IMR-90 (cell line): ENCODE data around the gene SOCS6. TPM values are rescaled to one million over a fixed set of nuclear protein-coding genes. Genes with fewer than 3 reads are reported as not detected.

Source experiments
- ATAC-seq: fragments of 200-7000 bp; cut with Tn5 transposase; 2 replicates; pipeline ENCODE4 v1.9.1; 2020; ENCODE audit warnings: low read depth, mild to moderate bottlenecking, moderate library complexity
- BruUV-seq: library from RNA; stranded (reverse); fragments of 400-500 nt; replicated peaks from 2 replicates; lab custom pipeline; 2021; lab: Mats Ljungman, UMichigan
- CTCF ChIA-PET: fragments of 300-600 bp; formaldehyde crosslinking; extraction: SDS; loops from one replicate; lab custom pipeline; 2021; ENCODE audit warnings: antibody characterized with exemption; lab: Yijun Ruan, JAX
- POLR2A ChIA-PET: fragments of 300-600 bp; sonication (Branson Sonifier 250); formaldehyde crosslinking; loops from one replicate; lab custom pipeline; 2022; ENCODE audit warnings: antibody characterized with exemption; ENCODE audit not compliant: unreplicated experiment; lab: Charles Lee
- DNase-seq: peaks from one replicate; pipeline ENCODE4 v3.0.0; 2013
- H2AFZ ChIP-seq: replicated peaks from 2 replicates; pipeline ENCODE3; 2013; ENCODE audit warnings: low read length, mild to moderate bottlenecking; ENCODE audit not compliant: poor library complexity
- H2AK5ac ChIP-seq: 2 replicates; pipeline ENCODE4 v1.6.1; 2013; ENCODE audit warnings: low read depth, low read length, inconsistent platforms
- H2AK9ac ChIP-seq: replicated peaks from 2 replicates; pipeline ENCODE3; 2013; ENCODE audit warnings: mild to moderate bottlenecking, low read depth, low read length, moderate library complexity; ENCODE audit not compliant: poor library complexity
- H2BK120ac ChIP-seq: 2 replicates; pipeline ENCODE4 v1.6.1; 2013; ENCODE audit warnings: low read depth, low read length, inconsistent platforms
- H2BK15ac ChIP-seq: 3 replicates; pipeline ENCODE4 v1.6.1; 2013; ENCODE audit warnings: low read depth, low read length, inconsistent platforms
- H2BK20ac ChIP-seq: 2 replicates; pipeline ENCODE4 v1.6.1; 2013; ENCODE audit warnings: low read depth, mild to moderate bottlenecking, inconsistent platforms, low read length, moderate library complexity
- H2BK5ac ChIP-seq: 2 replicates; pipeline ENCODE4 v1.6.1; 2013; ENCODE audit warnings: mild to moderate bottlenecking, low read depth, low read length, inconsistent platforms; ENCODE audit not compliant: poor library complexity, severe bottlenecking
- H3K14ac ChIP-seq: replicated peaks from 2 replicates; pipeline ENCODE4 v1.6.1; 2013; ENCODE audit warnings: low read depth, low read length, inconsistent platforms
- H3K18ac ChIP-seq: 2 replicates; pipeline ENCODE4 v1.6.1; 2013; ENCODE audit warnings: low read depth, low read length, control low read depth
- H3K23ac ChIP-seq: 2 replicates; pipeline ENCODE4 v1.6.1; 2013; ENCODE audit warnings: low read depth, low read length, inconsistent platforms
- H3K27ac ChIP-seq: 2 replicates; pipeline ENCODE4 v1.5.1; 2013; ENCODE audit warnings: mild to moderate bottlenecking, control low read depth, low read length; ENCODE audit not compliant: insufficient read depth
- H3K27me3 ChIP-seq: 2 replicates; pipeline ENCODE4 v1.6.1; 2013; ENCODE audit warnings: low read length; ENCODE audit not compliant: control insufficient read depth, insufficient read depth
- H3K36me3 ChIP-seq: 2 replicates; pipeline ENCODE4 v1.6.1; 2013; ENCODE audit warnings: low read length, mixed read lengths; ENCODE audit not compliant: control insufficient read depth, insufficient read depth
- H3K4ac ChIP-seq: 2 replicates; pipeline ENCODE4 v1.6.1; 2013; ENCODE audit warnings: low read depth, low read length, inconsistent platforms
- H3K4me1 ChIP-seq: 2 replicates; pipeline ENCODE4 v1.6.1; 2013; ENCODE audit warnings: low read length, mixed read lengths; ENCODE audit not compliant: control insufficient read depth, insufficient read depth
- H3K4me2 ChIP-seq: 2 replicates; pipeline ENCODE4 v1.6.1; 2013; ENCODE audit warnings: low read depth, mild to moderate bottlenecking, control low read depth, low read length, moderate library complexity
- H3K4me3 ChIP-seq: 2 replicates; pipeline ENCODE4 v1.5.1; 2013; ENCODE audit warnings: low read depth, mild to moderate bottlenecking, control low read depth, low read length, moderate library complexity; ENCODE audit not compliant: insufficient read depth
- H3K56ac ChIP-seq: 2 replicates; pipeline ENCODE4 v1.6.1; 2013; ENCODE audit warnings: low read length, inconsistent platforms; ENCODE audit not compliant: insufficient read depth; ENCODE audit errors: extremely low read depth
- H3K79me1 ChIP-seq, 2 experiments: 2 replicates each; pipeline ENCODE4 v1.6.1; 2013; ENCODE audit warnings: low read length in 2 of 2, inconsistent platforms in 1 of 2, low read depth in 1 of 2
- H3K9ac ChIP-seq: 2 replicates; pipeline ENCODE4 v1.6.1; 2013; ENCODE audit warnings: low read depth, low read length, control low read depth
- H3K9me1 ChIP-seq: 2 replicates; pipeline ENCODE4 v1.6.1; 2013; ENCODE audit warnings: low read length, inconsistent platforms; ENCODE audit not compliant: insufficient read depth
- H3K9me3 ChIP-seq: 2 replicates; pipeline ENCODE4 v1.6.1; 2013; ENCODE audit warnings: low read length; ENCODE audit not compliant: control insufficient read depth, insufficient read depth
- H4K20me1 ChIP-seq: 2 replicates; pipeline ENCODE4 v1.6.1; 2013; ENCODE audit warnings: low read length, inconsistent platforms; ENCODE audit not compliant: insufficient read depth
- H4K5ac ChIP-seq: 2 replicates; pipeline ENCODE4 v1.6.1; 2013; ENCODE audit warnings: mild to moderate bottlenecking, low read depth, low read length, control low read depth
- H4K8ac ChIP-seq, 2 experiments: 2 replicates each; pipeline ENCODE4 v1.6.1; 2013; ENCODE audit warnings: low read depth in 2 of 2, low read length in 2 of 2, control low read depth in 1 of 2, inconsistent platforms in 1 of 2
- H4K91ac ChIP-seq: 2 replicates; pipeline ENCODE4 v1.6.1; 2013; ENCODE audit warnings: low read depth, low read length, inconsistent platforms; ENCODE audit not compliant: insufficient read depth
- BHLHE40 ChIP-seq: fragments of 150-350 bp; IDR thresholded peaks from 2 replicates; pipeline ENCODE4 v1.6.1; 2016; ENCODE audit warnings: mild to moderate bottlenecking, low read depth, low read length
- CHD1 ChIP-seq: IDR thresholded peaks from 2 replicates; pipeline ENCODE4 v1.6.1; 2012; ENCODE audit warnings: low read depth, low read length, improper control_type of control experiment
- FOS ChIP-seq: fragments of 150-350 bp; IDR thresholded peaks from 2 replicates; pipeline ENCODE4 v1.6.1; 2016; ENCODE audit warnings: low read depth, low read length
- MAFK ChIP-seq: IDR thresholded peaks from 2 replicates; pipeline ENCODE4 v1.6.1; 2012; ENCODE audit warnings: low read depth, low read length, improper control_type of control experiment
- MAZ ChIP-seq: IDR thresholded peaks from 2 replicates; pipeline ENCODE4 v1.6.1; 2012; ENCODE audit warnings: low read depth, mild to moderate bottlenecking, low read length, improper control_type of control experiment, moderate library complexity, borderline replicate concordance
- NFE2L2 ChIP-seq: fragments of 150-350 bp; IDR thresholded peaks from 2 replicates; pipeline ENCODE4 v1.6.1; 2016; ENCODE audit warnings: low read depth, mild to moderate bottlenecking, low read length
- POLR2A ChIP-seq: IDR thresholded peaks from 2 replicates; pipeline ENCODE4 v1.6.1; 2012; ENCODE audit warnings: mild to moderate bottlenecking, low read depth, low read length
- RAD21 ChIP-seq: IDR thresholded peaks from 2 replicates; pipeline ENCODE4 v1.6.1; 2012; ENCODE audit warnings: low read length, improper control_type of control experiment
- RCOR1 ChIP-seq: IDR thresholded peaks from 2 replicates; pipeline ENCODE4 v1.6.1; 2012; ENCODE audit warnings: mild to moderate bottlenecking, low read length, improper control_type of control experiment; ENCODE audit not compliant: insufficient replicate concordance
- RFX5 ChIP-seq: IDR thresholded peaks from 2 replicates; pipeline ENCODE4 v1.8.0; 2012; ENCODE audit warnings: low read depth, mild to moderate bottlenecking, low read length, moderate library complexity
- SMC3 ChIP-seq: fragments of 150-350 bp; IDR thresholded peaks from 2 replicates; pipeline ENCODE4 v1.6.1; 2016; ENCODE audit warnings: low read depth, mild to moderate bottlenecking, antibody characterized with exemption, low read length, moderate library complexity
- WGBS, 2 experiments: methylation state at CpG; one replicate each; pipeline versions ENCODE4 v1.1.5 to v1.1.7; 2013; ENCODE audit warnings: missing lambda C conversion rate in 2 of 2; ENCODE audit not compliant: insufficient read length in 1 of 2; ENCODE audit errors: extremely low coverage in 2 of 2; 5-methylcytosine and 5-hydroxymethylcytosine counted together
- dilution Hi-C: fragments of 300-500 bp; cut with HindIII; formaldehyde crosslinking; loops from one replicate; pipeline ENCODE4 v1.14.3; 2018; ENCODE audit warnings: low sequenced_read_pairs; ENCODE audit not compliant: unreplicated experiment
- in situ Hi-C: fragments of 300-500 bp; cut with MboI; formaldehyde crosslinking; loops from 3 replicates; pipeline ENCODE4 v1.14.3; 2019; ENCODE audit warnings: low sequenced_read_pairs, inconsistent platforms, mixed read lengths
- intact Hi-C: fragments of 100-400 bp; cut with micrococcal nuclease; formaldehyde crosslinking; loops from 2 replicates; pipeline ENCODE4 v1.10.0; 2022
- polyA plus RNA-seq, 3 experiments: library from polyadenylated mRNA; depleted of rRNA; stranded (reverse); fragments of >200 nt; gene quantifications; 2 replicates each; pipeline ENCODE4 v1.2.3, GENCODE V29; 2012; ENCODE audit warnings: low replicate concordance in 1 of 3
- total RNA-seq: library from RNA; depleted of rRNA; stranded (reverse); fragments of >200 nt; gene quantifications from 2 replicates; pipeline ENCODE4 v1.2.3, GENCODE V29; 2012
- TF ChIP-seq, protein P1 (sequence below): conservative IDR thresholded peaks from 2 replicates; pipeline ENCODE4 v1.5.1; 2012; ENCODE audit warnings: mild to moderate bottlenecking, low read depth, low read length, improper control_type of control experiment
- TF ChIP-seq, protein P2 (sequence below): fragments of 150-350 bp; IDR thresholded peaks from 2 replicates; pipeline ENCODE4 v1.6.1; 2016; ENCODE audit warnings: low read depth, mild to moderate bottlenecking, low read length, moderate library complexity, borderline replicate concordance

Gene SOCS6
- total and polyA plus RNA-seq, 2 of the 4 experiments (the other 2 are of a cell fraction) = 21.3 to 57.4 TPM

DNA sequence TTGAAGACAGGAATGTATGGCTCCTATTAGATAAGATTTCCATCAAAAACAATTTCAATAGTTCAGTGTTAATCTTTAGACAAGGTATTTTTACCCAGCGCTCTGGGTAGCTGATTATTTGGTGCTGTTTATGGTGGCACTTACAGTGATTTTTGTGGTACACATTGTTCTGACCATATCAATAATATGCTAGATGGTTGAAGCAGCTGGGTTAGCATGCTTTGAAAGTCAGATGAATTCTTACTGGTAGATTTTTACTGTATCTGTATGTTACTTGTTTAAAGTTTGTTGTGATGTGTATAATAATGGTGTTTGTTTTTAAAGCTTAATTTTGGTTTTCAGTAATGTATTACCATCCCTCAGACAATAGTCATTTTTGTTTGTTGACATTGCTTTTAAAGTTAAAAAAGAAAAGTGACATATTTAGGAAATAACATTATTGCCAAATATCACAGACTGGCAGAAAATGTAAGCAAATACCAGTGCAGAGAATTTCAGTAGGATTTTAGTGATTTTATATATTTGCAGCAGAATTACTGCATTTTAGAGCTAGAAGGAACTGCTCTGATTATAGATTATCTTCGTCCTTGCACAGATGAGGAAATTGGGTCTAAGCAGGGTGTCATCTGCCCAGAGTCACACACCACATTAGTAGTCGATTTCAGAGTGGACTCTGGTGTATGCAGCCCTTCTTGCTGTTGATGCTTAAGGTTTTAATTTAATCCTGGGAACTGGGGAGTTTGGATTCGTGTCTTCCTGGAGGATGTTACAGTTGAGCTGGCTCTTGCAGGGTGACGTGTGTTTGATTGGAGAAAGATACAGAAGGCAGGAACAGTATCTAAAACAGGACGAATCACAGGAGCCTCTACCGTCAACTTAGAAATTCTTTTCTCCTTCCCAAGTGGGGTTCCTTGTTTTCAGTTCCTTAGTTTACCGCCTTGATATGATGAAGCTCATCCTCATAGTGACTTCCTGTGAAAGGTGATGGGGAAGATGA lies 6.6 kb downstream of the SOCS6 start:
- POLR2A ChIA-PET = no interaction called here
- H3K9ac ChIP-seq = no peak overlapping the region
- no peak overlapping the region for H2BK120ac ChIP-seq
- H3K9me3 ChIP-seq = no peaks in the 10 kb centered on the region
- H2AK9ac ChIP-seq = no peak overlapping the region
- H4K91ac ChIP-seq = no peak overlapping the region
- peak overlapping the region; percentile 21 for H4K5ac ChIP-seq
- H3K56ac ChIP-seq = 0 out of 2 replicates have a peak overlapping the region, but pooled peaks have one; percentile 1
- peak overlapping the region; percentile 85; the same call in 1 of the 2 replicates for H3K18ac ChIP-seq
- H3K14ac ChIP-seq = peak overlapping the region; percentile 68
- H3K4me2 ChIP-seq = peak overlapping the region; percentile 93
- no peaks in the 10 kb centered on the region for H3K36me3 ChIP-seq
- peak overlapping the region in 1 of 2 experiments; percentile 71; a peak in 2 of 4 replicates for H4K8ac ChIP-seq
- CTCF ChIA-PET = no interaction called here
- dilution Hi-C loops = no loop called here
- ATAC-seq = peak; percentile 34
- peak overlapping the region; percentile 13; the same call in 1 of the 2 replicates for H2AK5ac ChIP-seq
- H3K23ac ChIP-seq = peak overlapping the region; percentile 88
- peaks cover 29% of the 10 kb centered on the region for H3K9me1 ChIP-seq
- in situ Hi-C loops = no loop called here
- H2BK5ac ChIP-seq = peak overlapping the region; percentile 73
- H3K4ac ChIP-seq = peak overlapping the region; percentile 41
- H2AFZ ChIP-seq = no peak overlapping the region
- no peak overlapping the region; the same call in 1 of the 2 replicates for H3K27ac ChIP-seq
- H3K79me1 ChIP-seq = peaks cover 0 to 47% of the 10 kb centered on the region in 2 experiments; a peak in 2 of 4 replicates
- intact Hi-C loops = no loop called here
- peaks cover 80% of the 10 kb centered on the region for H4K20me1 ChIP-seq
- WGBS, 2 experiments = no CpG with 5 or more reads among the region's 8 CpGs
- no peak overlapping the region for H2BK15ac ChIP-seq
- no peak overlapping the region for H2BK20ac ChIP-seq
- H3K27me3 ChIP-seq = no peaks in the 10 kb centered on the region
- no TSS peak for BruUV-seq
- H3K4me3 ChIP-seq = peak overlapping the region; percentile 10; the same call in 1 of the 2 replicates
- peak; percentile 39 for DNase-seq
- peaks cover 20% of the 10 kb centered on the region for H3K4me1 ChIP-seq
- TF ChIP-seq BHLHE40 (no peak), FOS (no peak), MAZ (no peak), MAFK (no peak), NFE2L2 (no peak), SMC3 (no peak), POLR2A (no peak), RFX5 (no peak), CHD1 (no peak), RCOR1 (no peak), RAD21 (no peak)
- TF ChIP-seq, protein P1, sequence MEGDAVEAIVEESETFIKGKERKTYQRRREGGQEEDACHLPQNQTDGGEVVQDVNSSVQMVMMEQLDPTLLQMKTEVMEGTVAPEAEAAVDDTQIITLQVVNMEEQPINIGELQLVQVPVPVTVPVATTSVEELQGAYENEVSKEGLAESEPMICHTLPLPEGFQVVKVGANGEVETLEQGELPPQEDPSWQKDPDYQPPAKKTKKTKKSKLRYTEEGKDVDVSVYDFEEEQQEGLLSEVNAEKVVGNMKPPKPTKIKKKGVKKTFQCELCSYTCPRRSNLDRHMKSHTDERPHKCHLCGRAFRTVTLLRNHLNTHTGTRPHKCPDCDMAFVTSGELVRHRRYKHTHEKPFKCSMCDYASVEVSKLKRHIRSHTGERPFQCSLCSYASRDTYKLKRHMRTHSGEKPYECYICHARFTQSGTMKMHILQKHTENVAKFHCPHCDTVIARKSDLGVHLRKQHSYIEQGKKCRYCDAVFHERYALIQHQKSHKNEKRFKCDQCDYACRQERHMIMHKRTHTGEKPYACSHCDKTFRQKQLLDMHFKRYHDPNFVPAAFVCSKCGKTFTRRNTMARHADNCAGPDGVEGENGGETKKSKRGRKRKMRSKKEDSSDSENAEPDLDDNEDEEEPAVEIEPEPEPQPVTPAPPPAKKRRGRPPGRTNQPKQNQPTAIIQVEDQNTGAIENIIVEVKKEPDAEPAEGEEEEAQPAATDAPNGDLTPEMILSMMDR = no peak
- TF ChIP-seq, protein P2, sequence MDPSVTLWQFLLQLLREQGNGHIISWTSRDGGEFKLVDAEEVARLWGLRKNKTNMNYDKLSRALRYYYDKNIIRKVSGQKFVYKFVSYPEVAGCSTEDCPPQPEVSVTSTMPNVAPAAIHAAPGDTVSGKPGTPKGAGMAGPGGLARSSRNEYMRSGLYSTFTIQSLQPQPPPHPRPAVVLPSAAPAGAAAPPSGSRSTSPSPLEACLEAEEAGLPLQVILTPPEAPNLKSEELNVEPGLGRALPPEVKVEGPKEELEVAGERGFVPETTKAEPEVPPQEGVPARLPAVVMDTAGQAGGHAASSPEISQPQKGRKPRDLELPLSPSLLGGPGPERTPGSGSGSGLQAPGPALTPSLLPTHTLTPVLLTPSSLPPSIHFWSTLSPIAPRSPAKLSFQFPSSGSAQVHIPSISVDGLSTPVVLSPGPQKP = no peak
